GM19455 (cell line): ENCODE results near the gene RBP4.

Experiments used
- ATAC-seq: cut with Tn5 transposase; IDR thresholded peaks from one replicate; pipeline ENCODE4 v1.9.1; 2021; ENCODE audit not compliant: unreplicated experiment

Gene RBP4

GRCh38 chr10:93596539-93596938 lies 4.5 kb downstream of the RBP4 start:
- ATAC-seq: no peak

DNA sequence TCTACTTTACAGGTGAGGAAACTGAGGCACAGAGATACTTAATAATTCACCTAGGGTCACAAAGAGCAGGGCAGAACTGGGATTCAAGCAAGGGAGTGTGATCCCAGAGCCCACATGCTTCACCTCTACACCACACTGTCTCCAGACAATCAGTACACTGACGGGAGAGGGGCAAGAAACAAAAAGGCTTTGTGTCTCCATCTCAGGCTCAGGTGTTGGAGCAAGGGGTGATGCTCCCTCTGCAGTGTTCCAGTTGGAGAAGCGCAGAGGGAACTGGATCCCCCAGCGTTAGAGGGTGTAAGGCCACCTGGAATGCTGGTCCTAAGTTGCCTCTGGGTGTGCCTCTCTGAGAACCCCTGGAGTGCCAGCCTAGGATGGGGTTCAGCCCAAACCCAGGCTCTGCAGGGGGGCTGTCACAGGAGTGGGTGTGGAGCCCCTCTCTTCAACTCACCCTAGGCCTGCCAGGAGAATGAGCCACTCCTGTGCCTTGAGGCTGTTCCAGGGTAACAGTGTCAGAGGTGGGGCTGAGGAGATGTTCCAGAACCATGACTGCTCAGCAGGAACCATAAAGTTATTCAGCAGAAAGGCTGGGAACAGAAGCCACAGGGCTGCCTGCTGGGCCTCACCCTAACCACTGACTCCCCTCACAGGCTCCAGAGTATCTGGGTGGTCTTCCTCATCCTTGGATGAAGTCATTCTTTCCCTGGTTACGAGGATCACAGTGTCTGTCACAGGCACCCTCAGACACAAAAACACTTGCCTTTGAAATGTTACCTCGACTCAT lies 5.5 kb downstream of the RBP4 start:
- ATAC-seq: no peak

DNA sequence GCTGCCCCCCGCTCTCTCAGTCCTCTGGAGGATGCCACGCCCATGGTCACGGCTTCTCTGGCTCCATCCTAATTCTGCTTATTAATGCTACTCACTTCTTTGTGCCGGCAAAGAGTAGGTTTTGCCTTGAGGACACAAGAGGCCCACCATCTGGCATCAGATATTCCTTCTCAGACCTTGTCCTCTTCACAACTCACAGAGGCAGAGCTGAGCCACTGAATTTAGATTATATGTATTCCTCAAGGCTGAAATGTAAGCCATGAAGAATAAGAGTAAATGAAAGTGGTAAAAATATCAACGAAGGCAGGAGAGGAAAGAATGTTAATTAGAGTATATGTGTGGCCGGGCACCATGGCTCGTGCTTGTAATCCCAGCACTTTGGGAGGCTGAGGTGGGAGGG lies 6.5 kb downstream of the RBP4 start:
- ATAC-seq: no peak

DNA sequence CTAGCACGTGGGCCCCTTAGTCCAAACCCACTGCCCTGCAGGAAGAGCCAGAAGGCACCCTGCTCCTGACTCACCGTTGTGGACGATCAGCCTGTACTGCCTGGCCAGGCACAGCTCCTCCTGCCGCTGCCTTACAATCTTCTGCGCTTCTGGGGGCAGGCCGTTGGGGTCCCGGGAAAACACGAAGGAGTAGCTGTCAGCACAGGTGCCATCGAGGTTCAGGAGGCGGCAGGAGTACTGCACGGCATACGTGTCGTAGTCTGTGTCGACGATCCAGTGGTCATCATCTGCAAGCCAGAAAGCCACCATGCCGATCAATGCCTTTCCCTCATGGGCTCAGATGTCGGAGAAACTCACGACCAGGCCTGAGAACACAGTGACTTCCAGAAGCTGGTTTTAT lies 7.3 kb downstream of the RBP4 start:
- no peak for ATAC-seq

DNA sequence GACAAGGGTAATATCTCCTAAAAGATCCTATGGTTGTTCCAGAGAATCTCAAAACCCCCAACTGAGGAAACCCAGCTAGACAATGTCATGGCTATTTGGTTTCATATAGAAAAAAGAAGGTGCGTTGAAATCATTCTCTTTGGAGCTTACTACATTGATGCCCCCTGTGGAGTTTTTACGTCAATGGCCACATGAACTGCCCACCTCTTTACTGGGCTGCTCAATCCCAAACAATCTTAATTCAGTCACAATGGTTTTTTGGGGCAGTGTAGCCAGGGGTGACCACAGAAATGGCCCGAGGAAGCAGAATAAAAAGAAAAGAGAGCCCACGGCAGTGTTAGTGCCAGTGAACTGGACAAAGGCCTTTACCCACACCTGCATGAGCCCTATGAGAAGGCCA lies 7.8 kb downstream of the RBP4 start:
- ATAC-seq: no peak

DNA sequence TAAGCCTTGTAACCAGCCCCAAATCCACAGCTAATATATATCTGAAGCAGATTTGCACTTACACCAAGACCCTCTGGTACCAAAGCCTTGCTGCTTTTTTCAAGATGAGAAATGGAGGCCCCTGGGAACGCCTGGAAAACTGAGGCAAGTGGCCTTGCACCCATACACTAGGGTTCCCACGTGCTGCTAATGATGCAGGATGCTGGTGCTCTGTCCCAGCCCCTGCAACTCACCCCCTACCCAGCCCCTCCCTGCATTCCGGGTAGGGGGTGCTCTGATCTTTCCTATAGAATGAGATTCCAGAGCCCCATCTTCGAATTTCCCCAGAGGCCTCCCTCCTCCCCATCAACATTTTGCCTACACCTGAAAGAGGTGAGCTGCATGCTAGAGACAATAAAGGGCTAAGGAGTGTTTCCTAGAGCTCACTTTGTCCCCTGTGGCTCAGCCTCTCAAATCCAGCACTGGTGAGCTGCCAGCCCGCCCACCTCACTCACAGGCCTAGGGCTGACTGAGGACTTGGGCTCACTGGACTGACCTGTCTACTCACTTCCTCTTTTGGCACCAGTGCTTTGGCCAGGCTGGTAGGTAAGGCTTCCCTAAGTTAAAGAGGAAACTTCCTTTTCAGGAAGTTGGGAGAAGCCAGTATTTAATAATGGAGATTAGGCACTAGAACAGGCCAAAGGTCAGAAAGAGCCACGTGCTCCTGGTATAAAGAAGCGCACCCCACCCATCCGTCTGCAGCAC lies 9.8 kb downstream of the RBP4 start:
- ATAC-seq: no peak

DNA sequence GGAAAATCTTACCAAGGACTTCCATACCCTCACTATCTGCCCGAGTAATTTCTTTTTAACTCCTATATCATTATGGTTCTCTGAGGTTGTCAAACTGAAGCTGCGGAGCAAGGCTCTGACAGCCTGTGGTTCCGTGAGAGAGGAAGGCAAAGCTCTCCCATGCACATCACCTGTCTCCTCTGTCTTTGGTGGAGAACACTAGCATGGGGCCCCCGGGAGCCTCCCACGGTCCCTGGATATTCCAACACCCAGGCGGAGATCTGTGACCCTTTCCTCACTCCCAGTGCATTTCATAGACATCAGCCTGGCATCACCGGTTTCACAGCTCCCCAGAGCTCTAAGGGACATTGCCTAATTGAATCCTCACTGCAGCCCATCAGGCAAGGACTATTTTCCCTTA lies 10.4 kb downstream of the RBP4 start:
- no peak for ATAC-seq

DNA sequence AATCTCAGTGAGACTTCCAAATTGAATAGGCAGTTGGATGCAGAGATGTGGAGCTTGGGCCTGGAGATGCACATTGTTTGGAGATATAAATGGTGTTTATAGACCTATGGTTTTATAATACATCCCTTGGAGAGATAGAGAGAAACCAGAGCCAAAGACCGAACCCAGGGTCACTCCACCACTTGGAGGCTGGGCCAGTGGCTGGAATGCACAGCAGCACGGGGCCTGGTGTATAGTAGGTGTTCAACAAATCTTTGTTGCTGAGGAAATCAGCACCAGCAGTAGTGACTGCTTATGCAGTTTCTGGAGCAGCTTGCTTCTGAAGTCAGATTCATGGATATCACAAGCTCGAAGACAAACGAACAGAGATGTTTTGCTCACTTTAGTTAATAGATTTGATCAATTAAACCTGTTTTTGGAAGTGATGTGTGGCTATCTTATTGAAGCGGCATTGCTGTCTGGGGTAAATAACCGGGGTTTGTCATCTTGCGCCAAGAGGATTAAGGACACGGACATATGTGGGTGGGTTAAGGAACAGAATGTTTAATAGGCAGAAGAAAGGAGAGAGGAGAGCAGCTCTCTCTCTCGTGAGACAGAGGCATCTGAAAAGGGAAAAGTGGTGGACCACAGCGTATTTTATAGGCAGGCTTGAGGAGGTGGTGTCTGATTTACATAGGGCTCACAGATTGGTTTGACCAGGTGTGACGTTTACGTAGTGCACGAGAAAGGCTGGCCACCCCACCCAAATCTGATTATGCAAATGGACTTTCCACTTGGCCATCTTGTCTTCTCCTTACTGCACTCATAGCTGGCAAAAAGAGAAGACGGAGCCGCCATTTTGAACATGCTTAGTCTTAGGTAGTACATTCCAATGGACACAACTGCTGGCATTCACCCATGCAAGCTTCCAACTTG lies 11.1 kb downstream of the RBP4 start:
- no peak for ATAC-seq

DNA sequence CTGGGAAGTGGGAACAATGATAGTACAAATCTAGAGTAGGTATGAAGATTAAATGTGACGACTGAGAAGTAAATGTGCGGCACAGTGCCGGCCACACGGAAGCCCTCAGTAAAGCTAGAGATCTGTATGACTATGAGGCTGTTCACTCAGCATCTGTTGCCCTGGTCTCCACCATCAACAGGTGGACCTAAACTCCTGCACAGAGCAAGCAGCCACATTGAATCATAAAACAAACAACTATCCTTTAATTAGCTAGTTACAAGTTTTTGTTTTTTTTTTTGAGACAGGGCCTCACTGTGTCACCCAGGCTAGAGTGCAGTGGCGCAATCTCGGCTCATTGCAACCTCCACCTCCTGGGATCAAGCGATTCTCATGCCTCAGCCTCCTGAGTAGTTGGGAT lies 16.6 kb downstream of the RBP4 start:
- no peak for ATAC-seq

GRCh38 chr10:93580828-93581227 lies 20.2 kb downstream of the RBP4 start:
- ATAC-seq: no peak

DNA sequence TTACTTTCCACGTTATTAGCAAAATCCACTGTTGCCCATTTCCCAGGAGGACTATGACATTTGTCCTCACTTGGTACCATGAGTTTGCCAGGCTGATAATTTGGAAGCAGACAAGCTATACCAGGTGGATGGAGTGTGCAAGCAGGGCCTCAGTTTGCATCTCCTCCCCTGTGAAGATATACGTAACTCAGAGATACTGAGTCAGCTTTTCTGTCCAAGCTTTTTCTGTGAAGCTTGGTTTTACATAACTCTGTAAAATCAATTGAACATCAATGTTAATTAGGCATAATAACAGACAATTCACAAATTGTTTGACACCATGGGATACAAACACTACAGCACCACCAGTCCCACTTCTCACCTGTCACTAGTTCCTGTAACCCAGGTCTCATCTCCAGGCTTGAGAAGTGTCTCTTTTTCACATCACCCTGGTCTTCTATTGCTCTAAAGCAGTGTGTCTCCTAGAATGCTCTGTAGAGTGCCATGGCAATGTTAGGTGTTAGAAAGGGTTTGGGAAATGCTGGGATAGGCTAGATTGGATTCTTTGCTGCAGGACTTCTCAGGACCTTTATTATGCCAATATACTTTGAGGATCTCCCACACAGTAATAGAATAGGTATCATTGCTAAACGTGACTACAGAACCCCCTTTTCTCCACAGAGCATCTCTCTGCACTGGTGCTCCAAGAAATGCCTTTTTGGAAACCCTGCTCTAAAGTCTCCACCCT lies 20.9 kb downstream of the RBP4 start:
- ATAC-seq: no peak

GRCh38 chr10:93579089-93579488 lies 21.9 kb downstream of the RBP4 start:
- no peak for ATAC-seq

DNA sequence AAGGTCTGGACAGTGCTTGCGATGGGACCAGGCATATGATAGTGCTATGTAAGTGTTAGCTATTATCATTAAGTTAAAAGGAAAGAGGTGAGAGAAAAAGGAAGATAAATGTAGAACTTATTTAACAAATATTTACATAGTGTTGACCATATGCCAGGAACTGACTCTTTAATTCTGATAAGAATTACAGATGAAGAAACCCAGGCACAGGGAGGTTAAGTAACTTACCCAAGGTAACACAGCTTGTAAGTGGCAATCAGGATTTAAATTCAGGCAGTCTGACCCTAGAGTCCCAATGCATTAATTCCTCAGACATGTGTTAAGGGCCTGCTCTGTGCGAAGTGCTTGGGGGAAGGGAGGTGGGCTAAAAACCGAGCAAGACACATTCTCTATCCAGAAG lies 23.5 kb downstream of the RBP4 start:
- no peak for ATAC-seq

- no peak for ATAC-seq
Measured at GRCh38 chr10:93576888-93577287, 24.1 kb downstream of the RBP4 start.

DNA sequence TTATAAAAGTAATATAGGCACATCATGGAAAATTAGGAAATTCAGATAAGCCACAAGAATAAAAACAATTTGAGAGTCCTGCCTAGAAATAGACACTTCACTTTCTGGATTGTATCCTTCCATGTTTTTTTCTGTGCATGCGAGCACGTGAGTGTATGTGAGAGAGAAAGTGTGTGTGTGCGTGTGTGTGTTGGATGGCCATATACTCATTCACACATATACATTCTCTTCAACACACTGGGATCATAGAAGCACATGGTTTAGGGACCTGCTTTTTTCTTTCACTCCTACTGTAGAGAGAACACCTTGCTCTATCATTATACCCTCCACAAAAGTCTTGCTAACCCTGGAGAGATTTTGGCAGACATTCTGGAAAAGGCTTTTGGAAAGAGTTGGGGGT lies 27.1 kb downstream of the RBP4 start:
- no peak for ATAC-seq

DNA sequence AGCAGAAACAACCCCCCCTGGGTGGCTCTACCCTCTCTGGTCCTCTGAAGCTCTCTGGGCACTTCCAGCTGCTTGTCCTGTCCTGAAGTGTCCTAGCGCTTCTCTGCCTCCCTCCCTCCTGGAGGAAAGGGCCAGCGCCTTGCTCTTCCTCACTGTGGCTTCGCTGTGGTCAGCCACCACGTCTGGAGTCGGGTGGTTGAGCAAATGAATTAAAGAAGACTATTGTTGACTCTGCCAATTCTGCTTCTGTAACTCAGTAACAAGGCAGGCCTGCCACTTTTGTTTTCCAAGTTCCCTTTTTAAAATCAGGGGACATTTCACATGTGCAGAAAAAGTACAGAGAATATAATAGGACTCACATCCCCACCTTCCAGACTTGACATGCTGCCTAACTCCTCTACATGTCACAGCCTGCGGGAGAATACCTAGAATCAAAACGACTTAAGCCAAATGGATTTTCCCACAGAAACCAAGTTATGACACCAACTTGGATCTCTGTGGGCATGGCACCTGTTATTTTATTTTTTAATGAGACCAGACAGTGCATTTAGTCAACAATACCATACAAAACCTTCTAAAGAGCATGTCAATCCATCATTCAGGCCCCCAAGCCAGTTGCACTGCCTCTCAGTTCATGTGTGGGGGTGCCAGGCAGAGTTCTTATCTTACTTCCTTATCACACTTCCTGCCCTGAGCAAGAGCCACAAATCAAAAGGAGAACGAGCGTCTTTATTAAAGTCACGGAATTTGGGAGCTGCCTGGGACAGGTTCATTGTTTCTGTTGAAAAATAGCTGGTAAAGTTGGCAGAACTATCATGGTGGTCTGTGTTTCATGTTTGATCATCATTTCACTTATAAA lies 27.8 kb downstream of the RBP4 start:
- no peak for ATAC-seq

GRCh38 chr10:93572606-93573005 lies 28.4 kb downstream of the RBP4 start:
- ATAC-seq: no peak

DNA sequence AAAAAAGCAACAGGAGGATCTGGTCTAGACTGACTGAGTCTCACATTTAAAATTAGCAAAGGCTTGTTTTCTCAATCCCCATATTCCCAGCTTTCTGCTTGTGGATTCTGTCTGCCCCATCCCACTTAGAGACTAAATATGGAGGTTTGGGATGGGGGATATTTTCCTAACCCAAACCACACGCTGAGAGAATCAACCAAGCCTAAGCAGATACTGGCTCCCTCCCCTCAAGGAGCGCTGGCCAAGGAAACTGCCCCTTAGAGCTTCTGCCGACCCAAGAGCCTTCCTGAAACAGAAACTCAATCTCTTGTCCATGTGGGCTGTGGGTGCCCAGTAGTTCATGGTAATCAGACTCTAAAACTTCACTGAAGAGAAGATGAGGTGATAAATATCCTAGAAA lies 30.7 kb downstream of the RBP4 start:
- ATAC-seq: no peak

DNA sequence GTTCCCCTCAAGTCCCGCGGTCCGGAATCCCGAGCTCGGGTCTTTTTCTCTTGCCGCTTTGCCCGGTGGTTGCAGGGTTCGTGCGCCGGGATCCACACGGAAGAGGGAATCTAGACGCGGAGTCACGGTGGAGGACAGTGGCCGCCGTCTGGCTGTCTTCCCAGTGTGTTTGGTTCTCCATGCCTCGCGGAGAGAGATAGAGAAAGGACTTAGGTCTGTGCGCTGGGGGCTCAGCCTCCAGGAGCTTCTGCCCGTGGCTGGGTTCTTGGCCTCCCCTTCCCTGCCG lies 33.0 kb downstream of the RBP4 start:
- ATAC-seq: no peak
